ENCODE measurements around the gene MELK. TPM values are rescaled to one million over a fixed set of nuclear protein-coding genes. Genes with fewer than 3 reads are reported as not detected.

Gene MELK
- total and polyA plus RNA-seq, 10 of the 15 experiments (the other 5 are each of a cell fraction or from before 2014, with no cell fraction given): 38.7 to 80.3 (median 51.6) TPM

DNA sequence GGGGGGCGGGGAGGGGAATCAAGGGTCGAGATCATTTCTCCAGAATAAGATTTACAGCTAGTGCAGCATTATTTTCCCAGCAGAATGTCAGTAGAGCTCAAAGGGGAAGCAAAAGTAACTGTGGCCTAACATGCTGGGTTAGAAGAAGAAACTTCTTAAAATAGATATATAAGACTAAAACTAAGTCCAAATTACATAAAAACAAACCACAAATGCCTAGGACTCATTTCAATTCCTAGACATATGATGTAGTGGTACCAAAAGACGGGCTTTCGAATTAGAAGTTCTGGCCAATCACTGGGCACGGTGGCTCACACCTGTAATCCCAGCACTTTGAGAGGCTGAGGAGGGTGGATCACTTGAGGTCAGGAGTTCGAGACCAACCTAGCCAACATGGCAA lies 20.8 kb upstream of the MELK start (continued):
- TF ChIP-seq, protein P1, sequence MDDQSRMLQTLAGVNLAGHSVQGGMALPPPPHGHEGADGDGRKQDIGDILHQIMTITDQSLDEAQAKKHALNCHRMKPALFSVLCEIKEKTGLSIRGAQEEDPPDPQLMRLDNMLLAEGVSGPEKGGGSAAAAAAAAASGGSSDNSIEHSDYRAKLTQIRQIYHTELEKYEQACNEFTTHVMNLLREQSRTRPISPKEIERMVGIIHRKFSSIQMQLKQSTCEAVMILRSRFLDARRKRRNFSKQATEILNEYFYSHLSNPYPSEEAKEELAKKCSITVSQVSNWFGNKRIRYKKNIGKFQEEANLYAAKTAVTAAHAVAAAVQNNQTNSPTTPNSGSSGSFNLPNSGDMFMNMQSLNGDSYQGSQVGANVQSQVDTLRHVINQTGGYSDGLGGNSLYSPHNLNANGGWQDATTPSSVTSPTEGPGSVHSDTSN (IDR thresholded peaks at IDR 0.05; ENCODE audit: insufficient replicate concordance, low read depth, low read length): no peak
- TF ChIP-seq KDM1A (IDR thresholded peaks at IDR 0.05; ENCODE audit: borderline replicate concordance): no peak
- TF ChIP-seq ZBED1 (IDR thresholded peaks at IDR 0.05; ENCODE audit: borderline replicate concordance): no peak
- no peak for TF ChIP-seq TCF12 (IDR thresholded peaks at IDR 0.05; ENCODE audit: low read depth, low read length)
- TF ChIP-seq, protein P2, sequence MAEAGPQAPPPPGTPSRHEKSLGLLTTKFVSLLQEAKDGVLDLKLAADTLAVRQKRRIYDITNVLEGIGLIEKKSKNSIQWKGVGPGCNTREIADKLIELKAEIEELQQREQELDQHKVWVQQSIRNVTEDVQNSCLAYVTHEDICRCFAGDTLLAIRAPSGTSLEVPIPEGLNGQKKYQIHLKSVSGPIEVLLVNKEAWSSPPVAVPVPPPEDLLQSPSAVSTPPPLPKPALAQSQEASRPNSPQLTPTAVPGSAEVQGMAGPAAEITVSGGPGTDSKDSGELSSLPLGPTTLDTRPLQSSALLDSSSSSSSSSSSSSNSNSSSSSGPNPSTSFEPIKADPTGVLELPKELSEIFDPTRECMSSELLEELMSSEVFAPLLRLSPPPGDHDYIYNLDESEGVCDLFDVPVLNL (IDR thresholded peaks at IDR 0.05; ENCODE audit: low read depth, low read length): no peak
- TF ChIP-seq IKZF2 (IDR thresholded peaks at IDR 0.05): peak; percentile 56 to 65; a peak in 2 of 4 replicates
- TF ChIP-seq MEF2B (IDR thresholded peaks at IDR 0.05; ENCODE audit: partially characterized antibody, poor library complexity, severe bottlenecking): peak; percentile 82
- TF ChIP-seq, protein P3, sequence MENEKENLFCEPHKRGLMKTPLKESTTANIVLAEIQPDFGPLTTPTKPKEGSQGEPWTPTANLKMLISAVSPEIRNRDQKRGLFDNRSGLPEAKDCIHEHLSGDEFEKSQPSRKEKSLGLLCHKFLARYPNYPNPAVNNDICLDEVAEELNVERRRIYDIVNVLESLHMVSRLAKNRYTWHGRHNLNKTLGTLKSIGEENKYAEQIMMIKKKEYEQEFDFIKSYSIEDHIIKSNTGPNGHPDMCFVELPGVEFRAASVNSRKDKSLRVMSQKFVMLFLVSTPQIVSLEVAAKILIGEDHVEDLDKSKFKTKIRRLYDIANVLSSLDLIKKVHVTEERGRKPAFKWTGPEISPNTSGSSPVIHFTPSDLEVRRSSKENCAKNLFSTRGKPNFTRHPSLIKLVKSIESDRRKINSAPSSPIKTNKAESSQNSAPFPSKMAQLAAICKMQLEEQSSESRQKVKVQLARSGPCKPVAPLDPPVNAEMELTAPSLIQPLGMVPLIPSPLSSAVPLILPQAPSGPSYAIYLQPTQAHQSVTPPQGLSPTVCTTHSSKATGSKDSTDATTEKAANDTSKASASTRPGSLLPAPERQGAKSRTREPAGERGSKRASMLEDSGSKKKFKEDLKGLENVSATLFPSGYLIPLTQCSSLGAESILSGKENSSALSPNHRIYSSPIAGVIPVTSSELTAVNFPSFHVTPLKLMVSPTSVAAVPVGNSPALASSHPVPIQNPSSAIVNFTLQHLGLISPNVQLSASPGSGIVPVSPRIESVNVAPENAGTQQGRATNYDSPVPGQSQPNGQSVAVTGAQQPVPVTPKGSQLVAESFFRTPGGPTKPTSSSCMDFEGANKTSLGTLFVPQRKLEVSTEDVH (IDR thresholded peaks at IDR 0.05; ENCODE audit: low read depth, partially characterized antibody): no peak
- no peak for TF ChIP-seq POLR2A (IDR thresholded peaks at IDR 0.05; ENCODE audit: low read depth, low read length)
- peak; percentile 59; the same call in 1 of the 2 replicates for TF ChIP-seq CBFB (IDR thresholded peaks at IDR 0.05; ENCODE audit: low read depth)
- TF ChIP-seq POLR2AphosphoS2 (IDR thresholded peaks at IDR 0.05; ENCODE audit: low read depth, low read length): no peak
- TF ChIP-seq RFX5 (IDR thresholded peaks at IDR 0.05; ENCODE audit: low read depth, low read length): no peak
- TF ChIP-seq EP300 (IDR thresholded peaks at IDR 0.05; ENCODE audit: borderline replicate concordance in 1 of 2, control insufficient read depth in 1 of 2, low read depth in 2 of 2, low read length in 2 of 2): peak in 1 of 2 experiments; percentile 18; a peak in 1 of 4 replicates
- TF ChIP-seq TARDBP (IDR thresholded peaks at IDR 0.05; ENCODE audit: borderline replicate concordance): no peak
- no peak for TF ChIP-seq ASH2L (IDR thresholded peaks at IDR 0.05; ENCODE audit: borderline replicate concordance, low read depth)
- TF ChIP-seq RELA (IDR thresholded peaks at IDR 0.05; ENCODE audit: borderline replicate concordance, partially characterized antibody): no peak
- TF ChIP-seq, protein P4, sequence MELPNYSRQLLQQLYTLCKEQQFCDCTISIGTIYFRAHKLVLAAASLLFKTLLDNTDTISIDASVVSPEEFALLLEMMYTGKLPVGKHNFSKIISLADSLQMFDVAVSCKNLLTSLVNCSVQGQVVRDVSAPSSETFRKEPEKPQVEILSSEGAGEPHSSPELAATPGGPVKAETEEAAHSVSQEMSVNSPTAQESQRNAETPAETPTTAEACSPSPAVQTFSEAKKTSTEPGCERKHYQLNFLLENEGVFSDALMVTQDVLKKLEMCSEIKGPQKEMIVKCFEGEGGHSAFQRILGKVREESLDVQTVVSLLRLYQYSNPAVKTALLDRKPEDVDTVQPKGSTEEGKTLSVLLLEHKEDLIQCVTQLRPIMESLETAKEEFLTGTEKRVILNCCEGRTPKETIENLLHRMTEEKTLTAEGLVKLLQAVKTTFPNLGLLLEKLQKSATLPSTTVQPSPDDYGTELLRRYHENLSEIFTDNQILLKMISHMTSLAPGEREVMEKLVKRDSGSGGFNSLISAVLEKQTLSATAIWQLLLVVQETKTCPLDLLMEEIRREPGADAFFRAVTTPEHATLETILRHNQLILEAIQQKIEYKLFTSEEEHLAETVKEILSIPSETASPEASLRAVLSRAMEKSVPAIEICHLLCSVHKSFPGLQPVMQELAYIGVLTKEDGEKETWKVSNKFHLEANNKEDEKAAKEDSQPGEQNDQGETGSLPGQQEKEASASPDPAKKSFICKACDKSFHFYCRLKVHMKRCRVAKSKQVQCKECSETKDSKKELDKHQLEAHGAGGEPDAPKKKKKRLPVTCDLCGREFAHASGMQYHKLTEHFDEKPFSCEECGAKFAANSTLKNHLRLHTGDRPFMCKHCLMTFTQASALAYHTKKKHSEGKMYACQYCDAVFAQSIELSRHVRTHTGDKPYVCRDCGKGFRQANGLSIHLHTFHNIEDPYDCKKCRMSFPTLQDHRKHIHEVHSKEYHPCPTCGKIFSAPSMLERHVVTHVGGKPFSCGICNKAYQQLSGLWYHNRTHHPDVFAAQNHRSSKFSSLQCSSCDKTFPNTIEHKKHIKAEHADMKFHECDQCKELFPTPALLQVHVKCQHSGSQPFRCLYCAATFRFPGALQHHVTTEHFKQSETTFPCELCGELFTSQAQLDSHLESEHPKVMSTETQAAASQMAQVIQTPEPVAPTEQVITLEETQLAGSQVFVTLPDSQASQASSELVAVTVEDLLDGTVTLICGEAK (IDR thresholded peaks at IDR 0.05; ENCODE audit: borderline replicate concordance): no peak
- TF ChIP-seq SUPT20H (IDR thresholded peaks at IDR 0.05; ENCODE audit: borderline replicate concordance, control insufficient read depth, low read depth, low read length): no peak
- TF ChIP-seq HCFC1 (IDR thresholded peaks at IDR 0.05; ENCODE audit: low read length): no peak
- TF ChIP-seq RB1 (IDR thresholded peaks at IDR 0.05; ENCODE audit: borderline replicate concordance): no peak

All from GM12878 (cell line).